GM12801 (cell line): ENCODE measurements around the gene SMTNL2.

Experiments used
- CTCF ChIP-seq: IDR thresholded peaks from one replicate; pipeline ENCODE4 v1.5.1; 2011; ENCODE audit warnings: control low read depth; ENCODE audit not compliant: insufficient read length; ENCODE audit errors: extremely low read depth

SMTNL2 gene

GRCh38 chr17:4648741-4649140 is 64.4 kb downstream of the SMTNL2 start:
- no peak for TF ChIP-seq CTCF

- TF ChIP-seq CTCF = no peak
These were observed 68.7 kb downstream of the SMTNL2 start for GRCh38 chr17:4652997-4653396.

GRCh38 chr17:4657678-4658077 is 73.3 kb downstream of the SMTNL2 start:
- TF ChIP-seq CTCF = no peak
